ENCODE measurements around the gene NUDCD3.

- no peak for TF ChIP-seq POLR2AphosphoS5 (IDR thresholded peaks at IDR 0.05)
- TF ChIP-seq, protein P1, sequence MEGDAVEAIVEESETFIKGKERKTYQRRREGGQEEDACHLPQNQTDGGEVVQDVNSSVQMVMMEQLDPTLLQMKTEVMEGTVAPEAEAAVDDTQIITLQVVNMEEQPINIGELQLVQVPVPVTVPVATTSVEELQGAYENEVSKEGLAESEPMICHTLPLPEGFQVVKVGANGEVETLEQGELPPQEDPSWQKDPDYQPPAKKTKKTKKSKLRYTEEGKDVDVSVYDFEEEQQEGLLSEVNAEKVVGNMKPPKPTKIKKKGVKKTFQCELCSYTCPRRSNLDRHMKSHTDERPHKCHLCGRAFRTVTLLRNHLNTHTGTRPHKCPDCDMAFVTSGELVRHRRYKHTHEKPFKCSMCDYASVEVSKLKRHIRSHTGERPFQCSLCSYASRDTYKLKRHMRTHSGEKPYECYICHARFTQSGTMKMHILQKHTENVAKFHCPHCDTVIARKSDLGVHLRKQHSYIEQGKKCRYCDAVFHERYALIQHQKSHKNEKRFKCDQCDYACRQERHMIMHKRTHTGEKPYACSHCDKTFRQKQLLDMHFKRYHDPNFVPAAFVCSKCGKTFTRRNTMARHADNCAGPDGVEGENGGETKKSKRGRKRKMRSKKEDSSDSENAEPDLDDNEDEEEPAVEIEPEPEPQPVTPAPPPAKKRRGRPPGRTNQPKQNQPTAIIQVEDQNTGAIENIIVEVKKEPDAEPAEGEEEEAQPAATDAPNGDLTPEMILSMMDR (IDR thresholded peaks at IDR 0.05), result no peak
Observed at GRCh38 chr7:44333911-44334733, 156.3 kb downstream of the NUDCD3 start.
